Measurements from ENCODE around the gene VASN. TPM values are rescaled to one million over a fixed set of nuclear protein-coding genes. Genes with fewer than 3 reads are reported as not detected.
A peak's percentile ranks its signal among the peaks of the same experiment; 100 is the strongest.
"Not testable (repeated sequence)": the region's sequence is repeated elsewhere in the genome, so short reads cannot be mapped to it uniquely, and the experiment has no call there.

Gene VASN
- total RNA-seq, 1 donor from 2014 or later: 4.3 TPM

DNA sequence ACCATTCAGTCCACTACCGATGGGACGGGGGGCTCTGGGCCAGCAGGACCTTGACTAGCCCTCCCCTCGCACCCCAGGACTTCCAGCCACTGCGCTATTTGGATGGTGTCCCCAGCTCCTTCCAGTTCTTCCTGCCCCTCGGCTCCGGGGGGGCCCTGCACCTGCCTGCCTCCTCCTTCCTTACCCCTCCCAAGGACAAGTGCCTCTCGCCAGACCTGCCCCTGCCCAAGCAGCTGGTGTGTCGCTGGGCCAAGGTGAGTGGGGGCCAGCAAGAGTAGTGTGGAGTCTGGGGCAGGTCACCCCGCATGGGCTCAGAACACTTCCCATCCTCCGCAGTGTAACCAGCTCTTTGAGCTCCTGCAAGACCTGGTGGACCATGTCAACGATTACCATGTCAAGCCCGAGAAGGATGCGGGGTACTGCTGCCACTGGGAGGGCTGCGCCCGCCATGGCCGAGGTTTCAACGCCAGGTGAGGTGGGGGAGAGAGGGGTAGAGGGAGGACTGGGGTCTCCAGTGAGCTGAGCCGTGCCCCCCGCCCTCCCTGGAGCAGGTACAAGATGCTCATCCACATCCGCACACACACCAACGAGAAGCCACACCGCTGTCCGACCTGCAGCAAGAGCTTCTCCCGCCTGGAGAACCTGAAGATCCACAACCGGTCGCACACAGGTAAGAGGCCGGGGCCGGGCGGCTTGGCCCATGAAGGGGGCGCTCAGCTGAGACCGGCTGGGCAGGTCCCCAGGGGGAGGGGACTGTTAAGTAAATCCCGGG is 36.7 kb upstream of the VASN start:
- ATAC-seq: no peak
- DNase-seq: no peak
- intact Hi-C loops (cut with micrococcal nuclease): loop anchor here (5.0 kb wide), 1 partner anchor 48 kb away; no protein-coding TSS in a partner anchor

DNA sequence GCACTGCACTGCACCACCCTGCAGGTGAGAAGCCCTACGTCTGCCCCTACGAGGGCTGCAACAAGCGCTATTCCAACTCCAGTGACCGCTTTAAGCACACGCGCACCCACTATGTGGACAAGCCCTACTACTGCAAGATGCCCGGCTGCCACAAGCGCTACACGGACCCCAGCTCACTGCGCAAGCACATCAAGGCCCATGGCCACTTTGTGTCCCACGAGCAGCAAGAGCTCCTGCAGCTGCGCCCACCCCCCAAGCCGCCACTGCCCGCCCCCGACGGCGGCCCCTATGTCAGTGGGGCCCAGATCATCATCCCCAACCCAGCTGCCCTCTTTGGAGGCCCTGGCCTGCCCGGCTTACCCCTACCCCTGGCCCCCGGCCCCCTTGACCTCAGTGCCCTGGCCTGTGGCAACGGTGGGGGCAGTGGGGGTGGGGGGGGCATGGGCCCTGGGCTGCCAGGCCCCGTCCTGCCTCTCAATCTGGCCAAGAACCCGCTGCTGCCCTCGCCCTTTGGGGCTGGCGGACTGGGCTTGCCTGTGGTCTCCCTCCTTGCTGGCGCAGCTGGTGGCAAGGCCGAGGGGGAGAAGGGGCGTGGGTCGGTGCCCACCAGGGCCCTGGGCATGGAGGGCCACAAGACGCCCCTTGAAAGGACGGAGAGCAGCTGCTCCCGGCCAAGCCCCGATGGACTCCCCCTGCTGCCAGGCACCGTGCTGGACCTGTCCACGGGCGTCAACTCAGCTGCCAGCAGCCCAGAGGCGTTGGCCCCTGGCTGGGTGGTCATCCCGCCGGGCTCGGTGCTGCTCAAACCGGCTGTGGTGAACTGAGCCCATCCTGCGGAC is 34.7 kb upstream of the VASN start:
- intact Hi-C loops (cut with micrococcal nuclease): no loop called here
- no peak for DNase-seq

DNA sequence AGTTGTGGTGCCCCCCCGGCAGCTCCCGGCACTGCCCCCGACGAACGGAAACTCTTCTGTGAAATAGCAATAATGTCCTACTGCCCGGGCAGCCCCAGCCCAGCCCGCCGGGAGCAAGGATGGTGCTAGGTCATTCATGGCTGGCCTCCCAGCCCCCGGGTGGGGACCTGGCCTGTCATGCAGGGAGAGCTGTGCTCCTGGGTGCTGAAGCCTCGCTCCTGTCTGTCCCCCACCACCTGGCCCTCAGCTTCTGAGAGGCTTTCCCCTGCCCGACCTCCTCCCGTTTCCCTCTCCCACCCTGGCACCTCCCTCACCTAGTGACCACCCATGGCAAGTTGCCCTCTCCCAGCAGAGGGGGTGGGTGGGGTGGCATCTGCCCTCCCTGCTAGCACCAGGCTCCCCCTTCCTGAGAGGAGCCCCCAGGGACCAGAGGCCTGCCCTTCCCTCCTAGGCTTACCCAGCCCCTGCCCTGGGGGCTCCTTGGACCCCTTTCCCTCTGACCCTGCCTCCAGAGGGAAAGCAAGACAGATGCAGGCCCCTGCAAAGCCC is 34.0 kb upstream of the VASN start:
- intact Hi-C loops (cut with micrococcal nuclease): no loop called here
- peak; percentile 2 for ATAC-seq
- no peak for DNase-seq

More for the DNA sequence above, 34.7 kb upstream of the VASN start:
- no peak for ATAC-seq

DNA sequence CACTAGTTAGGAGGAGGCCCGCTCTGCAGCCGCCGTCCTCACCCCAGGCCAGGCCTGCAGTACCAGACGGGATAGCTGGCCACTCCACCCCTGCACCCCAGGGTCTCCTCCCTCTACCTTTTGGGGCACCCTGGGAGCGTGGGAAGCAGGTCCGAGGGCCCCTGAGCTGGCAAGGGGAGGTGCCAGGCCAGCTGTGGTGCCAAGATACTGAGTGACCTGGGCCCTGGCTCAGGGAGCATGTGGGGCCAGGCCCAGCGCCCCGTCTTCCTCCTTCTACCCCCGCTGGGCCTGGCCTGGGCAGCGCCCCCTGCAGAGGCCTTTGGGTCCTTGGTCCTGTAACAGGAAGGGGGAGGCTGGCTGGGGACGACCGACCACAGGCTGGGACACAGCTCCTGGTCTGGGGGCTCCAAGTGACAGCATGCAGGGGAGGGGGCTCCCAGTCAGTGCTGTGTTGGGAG is 33.5 kb upstream of the VASN start:
- ATAC-seq (peak; percentile 4), DNase-seq (no peak)
- intact Hi-C loops (cut with micrococcal nuclease): no loop called here

DNA sequence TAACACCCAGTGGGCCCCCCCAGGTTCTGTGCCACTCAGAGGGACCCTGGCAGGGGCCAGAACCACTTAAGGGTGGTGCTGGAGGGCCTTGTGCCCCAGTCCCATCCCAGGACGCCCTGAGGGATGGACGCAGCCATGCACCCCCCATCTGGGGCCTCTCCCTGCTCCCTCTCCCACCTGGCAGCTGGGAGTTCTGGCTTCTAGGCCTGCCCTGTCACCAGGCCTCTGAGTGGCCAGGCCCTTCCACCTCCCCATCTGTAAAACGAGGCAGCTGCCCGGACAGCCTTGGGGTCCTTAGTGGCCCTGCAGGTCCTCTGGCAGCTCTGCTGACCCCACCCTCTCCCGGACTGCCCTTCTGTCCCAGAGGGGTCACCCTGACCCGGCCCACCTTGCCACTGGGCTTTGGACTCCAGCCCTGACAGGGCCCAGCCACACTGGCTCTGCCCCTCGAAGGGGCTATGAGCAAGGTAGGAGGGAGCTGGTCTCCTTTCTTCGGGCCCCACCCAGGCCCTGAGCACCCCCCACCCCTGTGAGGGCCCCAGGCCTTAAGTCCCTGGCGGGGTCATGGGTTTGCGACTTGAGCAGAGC is 32.8 kb upstream of the VASN start:
- intact Hi-C loops (cut with micrococcal nuclease): no loop called here
- DNase-seq (no peak), ATAC-seq (peak; percentile 9)

DNA sequence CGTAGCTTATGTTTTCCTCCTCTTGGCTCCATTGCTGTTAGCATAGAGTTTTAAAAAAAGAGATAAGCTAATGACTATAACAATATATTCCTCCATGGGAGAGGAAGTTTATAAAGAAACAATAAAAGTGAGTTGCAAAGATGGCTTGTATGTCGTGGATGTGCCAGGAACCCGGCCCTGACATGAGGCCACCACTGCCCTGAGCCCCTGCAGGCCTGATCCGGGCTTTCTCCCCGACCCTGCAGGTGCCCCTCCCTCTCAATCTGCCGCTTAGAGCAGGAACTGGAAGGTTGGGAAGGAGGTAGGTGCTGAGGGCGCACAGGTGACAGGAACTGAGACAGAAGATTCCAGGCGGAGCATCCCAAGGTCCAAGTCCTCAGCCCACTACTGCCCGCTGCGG is 32.2 kb upstream of the VASN start:
- ATAC-seq (no peak), DNase-seq (no peak)
- intact Hi-C loops (cut with micrococcal nuclease): no loop called here

DNA sequence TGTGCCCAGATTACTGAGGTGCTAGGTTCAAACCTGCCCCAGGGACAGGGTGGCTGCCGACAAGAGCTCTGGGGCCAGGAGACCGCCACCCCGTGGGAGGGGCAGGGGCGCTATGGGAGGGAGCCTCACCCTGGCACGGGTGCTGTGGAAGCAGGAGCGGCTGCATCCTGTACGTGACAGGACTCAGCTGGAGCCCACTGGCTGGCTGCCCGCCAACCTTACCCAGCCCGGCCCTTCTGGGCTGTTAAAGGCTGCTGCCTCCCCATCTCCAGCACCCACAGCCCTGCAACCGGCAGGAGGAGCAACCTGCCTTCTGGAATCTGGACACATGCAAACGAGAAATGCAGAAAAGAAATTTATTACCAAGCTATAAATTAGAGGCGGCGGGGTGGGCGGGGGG is 31.7 kb upstream of the VASN start:
- DNase-seq (peak; percentile 71), ATAC-seq (peak; percentile 42)
- intact Hi-C loops (cut with micrococcal nuclease): no loop called here

DNA sequence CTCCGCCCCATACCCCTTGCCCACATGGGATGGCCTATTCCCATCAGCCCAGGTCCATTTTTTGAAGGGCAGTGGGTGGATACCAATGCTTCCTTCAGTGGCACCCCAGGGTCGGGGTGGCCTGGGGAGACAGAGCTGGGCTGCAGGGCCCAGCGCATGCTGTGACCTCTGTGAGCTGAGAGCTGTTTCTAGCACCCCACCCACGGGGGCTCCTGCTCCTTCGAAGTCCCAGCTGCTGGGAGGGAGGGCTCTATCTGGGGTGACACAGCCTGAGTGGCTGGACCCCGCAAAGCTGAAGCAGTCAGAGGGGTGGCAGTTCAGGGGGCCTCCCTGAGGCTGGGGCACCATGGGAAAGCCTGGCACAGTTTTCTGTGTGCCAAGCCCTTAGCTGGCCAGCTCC is 31.2 kb upstream of the VASN start:
- intact Hi-C loops (cut with micrococcal nuclease): no loop called here
- DNase-seq: no peak
- no peak for ATAC-seq

DNA sequence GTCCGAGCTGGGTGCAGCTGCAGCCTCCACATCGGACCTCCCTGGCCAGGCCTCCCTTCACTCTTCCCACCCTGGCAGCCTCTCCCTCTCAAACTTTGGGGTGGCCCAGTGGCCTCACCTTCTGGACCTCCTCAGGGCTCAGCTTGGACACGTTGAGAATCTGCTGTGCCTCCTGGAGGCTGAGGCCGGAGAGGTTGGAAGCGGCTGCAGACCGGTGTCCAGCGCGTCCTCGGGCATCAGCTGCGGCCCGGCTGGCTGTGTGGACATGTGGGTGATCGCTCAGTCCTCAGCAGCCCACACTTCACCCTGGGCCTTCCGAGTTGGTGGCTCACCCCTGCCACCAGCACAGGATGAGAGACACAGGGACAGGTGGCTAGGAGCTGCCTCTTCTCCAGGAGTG is 30.4 kb upstream of the VASN start:
- ATAC-seq: no peak
- DNase-seq: no peak
- intact Hi-C loops (cut with micrococcal nuclease): no loop called here

DNA sequence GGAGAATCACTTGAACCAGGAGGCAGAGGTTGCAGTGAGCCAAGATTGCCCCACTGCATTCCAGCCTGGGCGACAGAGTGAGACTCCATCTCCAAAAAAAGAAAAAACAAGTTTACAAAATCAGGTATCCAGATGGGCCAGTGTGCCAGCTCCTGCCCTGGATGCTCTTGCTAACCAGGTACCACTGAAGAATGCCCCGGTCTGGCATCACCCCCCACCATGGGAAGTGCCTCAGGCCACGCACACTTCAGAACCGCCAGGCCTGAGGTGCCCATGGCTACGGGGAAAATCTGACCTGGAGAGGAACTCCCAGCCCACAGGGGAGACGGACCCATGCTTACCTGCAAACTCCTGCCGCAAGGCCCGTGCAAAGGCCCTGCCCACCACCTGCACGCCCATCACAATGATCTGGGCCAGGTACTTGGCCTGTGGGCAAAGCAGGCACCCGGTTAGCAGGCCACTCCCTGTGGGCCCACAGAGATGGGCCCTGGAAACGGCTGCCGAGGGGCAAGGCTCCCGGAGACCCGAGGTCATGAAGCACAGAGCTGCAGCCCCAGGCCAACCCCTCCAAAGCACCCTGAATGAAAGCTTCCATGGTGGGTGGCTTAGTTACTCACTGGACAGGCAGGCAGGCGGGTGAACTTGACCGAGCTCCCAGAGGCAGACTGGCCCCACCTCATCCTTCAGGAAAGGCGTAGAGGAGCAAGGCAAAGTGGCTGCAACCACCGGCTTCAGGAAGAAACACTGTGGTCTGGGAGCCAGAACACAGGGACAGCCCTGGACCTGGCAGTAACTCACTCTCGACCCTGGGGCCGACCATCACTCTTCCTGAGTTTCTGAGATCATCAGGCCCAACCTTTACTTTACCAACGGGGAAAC is 28.5 kb upstream of the VASN start:
- ATAC-seq: no peak
- intact Hi-C loops (cut with micrococcal nuclease): no loop called here

DNA sequence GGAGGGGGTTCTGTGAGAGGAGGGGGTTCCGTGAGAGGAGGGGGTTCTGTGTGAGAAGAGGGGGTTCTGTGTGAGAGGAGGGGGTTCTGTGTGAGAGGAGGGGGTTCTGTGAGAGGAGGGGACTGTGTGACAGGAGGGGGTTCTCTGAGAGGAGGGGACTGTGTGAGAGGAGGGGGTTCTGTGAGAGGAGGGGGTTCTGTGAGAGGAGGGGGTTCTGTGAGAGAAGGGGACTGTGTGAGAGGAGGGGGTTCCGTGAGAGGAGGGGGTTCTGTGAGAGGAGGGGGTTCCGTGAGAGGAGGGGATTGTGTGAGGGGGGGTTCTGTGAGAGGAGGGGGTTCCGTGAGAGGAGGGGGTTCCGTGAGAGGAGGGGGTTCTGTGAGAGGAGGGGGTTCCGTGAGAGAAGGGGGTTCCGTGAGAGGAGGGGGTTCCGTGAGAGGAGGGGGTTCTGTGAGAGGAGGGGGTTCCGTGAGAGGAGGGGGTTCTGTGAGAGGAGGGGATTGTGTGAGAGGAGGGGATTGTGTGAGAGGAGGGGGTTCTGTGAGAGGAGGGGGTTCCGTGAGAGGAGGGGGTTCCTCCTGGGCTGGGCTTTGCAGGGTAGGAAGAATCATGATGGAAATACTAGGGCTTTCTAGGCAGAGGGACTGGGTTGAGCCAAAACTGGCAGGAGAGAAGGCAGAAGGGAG is 27.2 kb upstream of the VASN start:
- not testable (repeated sequence) for ATAC-seq

More for the DNA sequence above, 28.5 kb upstream of the VASN start:
- no peak for DNase-seq

DNA sequence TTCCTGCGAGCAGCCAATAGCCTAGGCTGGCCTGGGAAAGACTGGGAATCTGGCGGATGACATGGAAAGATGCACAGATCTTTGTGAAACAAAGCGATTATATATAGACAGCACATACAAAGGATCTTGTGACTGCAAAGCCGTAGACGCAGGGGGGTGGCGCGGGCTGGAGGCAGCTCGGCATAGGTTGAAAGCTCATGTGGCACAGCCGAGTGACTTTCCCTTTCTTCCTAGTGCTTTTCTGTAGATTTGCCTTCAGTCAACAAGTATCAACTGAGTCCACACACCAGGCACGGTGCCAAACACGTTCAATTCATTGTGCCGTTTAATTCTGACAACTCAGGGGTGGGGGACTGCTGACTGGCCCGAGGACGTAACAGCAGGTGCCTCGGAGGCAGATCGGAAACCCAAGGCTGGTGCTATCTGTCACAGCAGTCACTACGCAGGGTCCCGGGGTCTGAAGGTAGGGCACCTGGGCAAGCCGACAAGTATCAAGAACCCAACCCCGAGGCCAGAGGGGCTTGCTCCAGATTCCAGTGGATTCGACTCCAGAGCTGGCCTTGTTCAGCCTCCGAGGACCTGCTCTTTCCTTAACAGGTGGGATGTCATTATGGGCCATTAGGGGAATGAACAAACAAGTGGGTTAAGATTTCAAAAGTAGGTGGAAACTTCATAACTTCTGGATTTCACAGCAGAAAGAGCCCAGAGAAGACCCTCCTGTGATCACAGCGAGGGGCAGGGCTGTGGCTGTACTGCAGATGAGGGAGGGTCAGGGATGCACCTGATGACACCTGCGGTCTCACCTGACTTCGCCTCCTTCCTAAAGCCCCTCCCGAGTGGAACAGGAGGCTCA is 26.4 kb upstream of the VASN start:
- no peak for DNase-seq
- no peak for ATAC-seq
- intact Hi-C loops (cut with micrococcal nuclease): no loop called here

More for the DNA sequence above, 27.2 kb upstream of the VASN start:
- intact Hi-C loops (cut with micrococcal nuclease); DNase-seq: not testable (repeated sequence)

DNA sequence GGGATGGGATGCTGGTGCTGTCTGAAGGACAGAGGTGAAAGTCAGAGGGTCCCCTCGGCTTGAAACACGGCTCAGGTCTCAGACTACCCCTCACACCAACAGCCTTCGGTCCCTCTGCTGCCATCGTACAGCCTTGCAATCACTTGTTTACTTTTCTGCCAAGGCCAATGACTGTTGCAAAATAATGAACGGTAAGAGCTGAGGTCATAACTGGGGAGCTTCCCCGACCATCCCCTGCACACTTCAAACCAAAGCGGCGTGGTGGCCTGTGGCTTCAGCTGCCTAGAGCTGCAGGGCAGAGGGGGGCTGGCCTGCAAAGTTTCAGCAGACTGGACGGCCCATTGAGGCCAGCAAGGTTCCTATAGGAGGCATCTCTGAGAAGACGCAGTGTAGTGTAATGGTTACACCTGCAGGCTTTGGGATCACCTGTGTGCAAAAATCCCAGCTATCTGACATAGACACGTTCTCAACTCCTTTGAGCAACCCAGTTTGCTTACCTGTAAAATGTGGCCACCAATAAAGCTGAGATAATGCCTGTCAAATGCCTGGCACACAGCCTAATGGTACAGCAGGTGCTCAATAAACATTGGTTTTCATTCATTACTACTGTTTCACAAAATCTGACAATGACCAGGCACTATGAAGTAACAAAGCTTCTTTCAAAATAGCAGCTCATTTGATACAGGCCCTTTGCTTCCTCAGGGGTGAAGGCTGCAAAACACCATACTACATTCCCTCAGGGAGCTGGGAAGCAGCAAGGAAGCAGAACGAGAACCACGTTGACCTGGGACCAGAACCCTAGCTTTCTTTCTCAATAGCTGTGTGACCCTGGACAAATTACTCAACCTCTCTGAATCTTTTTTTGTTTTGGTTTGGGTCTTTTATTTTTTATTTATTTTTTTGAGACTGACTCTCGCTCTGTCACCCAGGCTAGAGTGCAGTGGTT is 25.5 kb upstream of the VASN start:
- intact Hi-C loops (cut with micrococcal nuclease): no loop called here
- no peak for ATAC-seq
- no peak for DNase-seq

DNA sequence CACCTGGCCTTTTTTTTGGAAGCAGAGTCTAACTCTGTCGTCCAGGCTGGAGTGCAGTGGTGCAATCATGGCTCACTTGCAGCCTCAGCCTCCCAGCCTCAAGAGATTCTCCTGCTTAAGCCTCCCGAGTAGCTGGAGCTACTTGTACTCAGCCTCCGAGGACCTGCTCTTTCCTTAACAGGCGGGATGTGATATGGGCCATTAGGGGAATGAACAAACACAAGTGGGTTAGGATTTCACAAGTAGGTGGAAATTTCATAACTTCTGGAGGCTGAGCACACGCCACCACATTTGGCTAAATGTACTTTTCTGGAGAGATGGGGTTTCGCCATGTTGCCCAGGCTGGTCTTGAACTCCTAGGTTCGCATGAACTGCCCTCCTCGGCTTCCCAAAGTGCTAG is 24.6 kb upstream of the VASN start:
- intact Hi-C loops (cut with micrococcal nuclease): no loop called here
- DNase-seq: no peak
- ATAC-seq: no peak

DNA sequence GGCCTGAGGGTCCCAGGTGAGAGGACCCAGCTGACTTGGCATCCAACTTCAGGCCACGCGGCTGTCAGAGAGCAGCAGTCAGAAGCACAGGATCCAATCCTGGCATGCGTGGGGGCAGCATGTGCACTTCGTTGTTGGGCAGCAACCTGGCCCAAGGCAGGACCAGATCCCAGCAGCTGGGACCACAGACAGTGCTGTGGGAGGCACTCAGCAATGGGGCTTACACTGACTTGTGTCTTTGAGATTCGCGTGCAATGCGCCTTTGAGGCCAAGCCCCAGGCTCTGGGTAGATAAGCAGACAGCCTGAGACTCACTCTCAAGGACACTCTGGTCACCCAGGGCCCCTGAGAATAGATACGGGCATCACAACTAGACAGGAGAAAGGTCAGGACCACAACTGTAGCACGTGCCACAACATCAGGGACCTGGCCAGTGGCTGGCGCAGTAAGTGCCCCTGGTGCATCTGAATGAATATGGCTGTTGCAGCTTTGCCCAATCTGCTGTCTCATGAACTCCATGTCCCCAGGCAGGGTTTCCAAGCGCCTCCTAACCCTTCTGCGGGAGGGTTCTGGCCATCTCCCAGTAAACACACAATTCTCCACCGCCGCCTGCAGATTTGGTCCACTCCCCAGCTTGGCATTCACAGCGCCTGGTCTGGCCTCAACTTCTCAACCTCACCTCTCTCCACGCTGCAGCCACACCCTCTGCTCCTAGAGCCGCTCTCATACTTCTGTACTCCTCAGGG is 23.7 kb upstream of the VASN start:
- peak; percentile 1 for ATAC-seq
- intact Hi-C loops (cut with micrococcal nuclease): no loop called here

DNA sequence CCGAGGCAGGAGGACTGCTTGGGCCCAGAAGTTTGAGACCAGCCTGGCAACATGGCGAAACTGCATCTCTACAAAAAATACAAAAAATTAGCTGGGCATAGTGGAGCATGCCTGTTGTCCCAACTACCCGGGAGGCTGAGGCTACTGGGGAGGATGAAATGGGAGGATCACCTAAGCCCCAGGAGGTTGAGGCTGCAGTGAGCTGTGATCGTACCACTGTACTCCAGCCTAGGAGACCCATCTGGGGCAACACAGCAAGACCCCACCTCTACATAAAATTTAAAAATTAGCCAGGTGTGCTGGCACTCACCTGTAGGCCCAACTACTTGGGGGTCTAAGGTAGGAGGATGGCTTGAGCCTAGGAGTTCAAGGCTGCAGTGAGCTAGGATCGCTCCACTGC is 22.3 kb upstream of the VASN start:
- intact Hi-C loops (cut with micrococcal nuclease): no loop called here
- ATAC-seq: no peak
- DNase-seq: no peak

More for the DNA sequence above, 23.7 kb upstream of the VASN start:
- no peak for DNase-seq
